Mesodermal cell (in vitro differentiated cells): ENCODE results near the gene SHKBP1.

Source experiments
- H3K27ac ChIP-seq: 2 replicates; pipeline ENCODE4 v1.7.0; 2013; ENCODE audit warnings: mild to moderate bottlenecking, low read depth, low read length, moderate library complexity; ENCODE audit not compliant: severe bottlenecking
- H3K36me3 ChIP-seq: 2 replicates; pipeline ENCODE4 v1.7.1; 2013; ENCODE audit warnings: mild to moderate bottlenecking, low read length, moderate library complexity; ENCODE audit not compliant: control insufficient read depth, insufficient read depth
- H3K4me1 ChIP-seq: one replicate; pipeline ENCODE4 v1.7.1; 2013; ENCODE audit warnings: mild to moderate bottlenecking, low read length; ENCODE audit not compliant: insufficient read depth, control insufficient read depth, poor library complexity, severe bottlenecking
- H3K4me3 ChIP-seq: 2 replicates; pipeline ENCODE4 v1.7.0; 2013; ENCODE audit warnings: low read length, control low read depth, mild to moderate bottlenecking; ENCODE audit not compliant: insufficient read depth, poor library complexity, severe bottlenecking; ENCODE audit errors: extremely low read depth
- H3K9me3 ChIP-seq: 2 replicates; pipeline ENCODE4 v1.7.1; 2013; ENCODE audit warnings: mild to moderate bottlenecking, low read length, moderate library complexity; ENCODE audit not compliant: control insufficient read depth
- WGBS, 2 experiments: methylation state at CpG; one replicate each; pipeline ENCODE4 v1.1.5; 2013; ENCODE audit warnings: missing lambda C conversion rate in 2 of 2; ENCODE audit not compliant: insufficient coverage in 2 of 2; 5-methylcytosine and 5-hydroxymethylcytosine counted together

SHKBP1 gene

GRCh38 chr19:40596608-40597328 is 20.1 kb downstream of the SHKBP1 start:
- Histone ChIP-seq H3K9me3 (no peaks in the 10 kb centered on the region), H3K36me3 (no peaks in the 10 kb centered on the region), H3K27ac (no peak overlapping the region), H3K4me3 (peak overlapping the region; percentile 48), H3K4me1 (peaks cover 19% of the 10 kb centered on the region)
- WGBS, 2 experiments = 14 to 22% methylated on average over 20 to 22 of the region's 53 CpGs

DNA sequence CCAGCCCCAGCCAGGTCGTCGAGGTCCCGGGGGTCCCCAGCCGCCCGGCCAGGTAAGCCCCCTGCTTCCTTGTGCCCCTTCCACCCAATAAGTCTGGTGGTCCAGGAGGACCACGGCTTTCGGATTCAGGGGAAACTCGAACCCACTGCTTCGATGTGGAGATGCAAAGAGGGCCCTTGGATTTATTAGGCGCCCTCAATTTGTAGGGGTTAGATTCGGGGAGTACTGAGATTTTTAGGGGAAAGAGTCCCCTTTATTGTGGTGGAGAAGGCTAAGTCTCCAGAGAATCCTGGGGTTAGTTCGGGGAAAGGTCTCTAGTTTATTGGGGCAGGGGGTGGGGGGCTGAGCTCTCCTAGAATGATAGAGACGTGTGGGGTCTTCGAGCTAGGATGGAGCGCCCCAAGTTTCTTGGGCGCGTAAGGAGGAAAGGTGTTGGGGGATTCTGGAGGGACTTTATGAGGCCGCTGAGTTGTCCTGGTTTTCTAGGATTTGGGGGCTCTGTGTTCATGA is 20.7 kb downstream of the SHKBP1 start:
- peak overlapping the region; percentile 48 for H3K4me3 ChIP-seq
- WGBS, 2 experiments = 10 to 23% methylated on average over 10 to 14 of the region's 18 CpGs
- no peak overlapping the region for H3K27ac ChIP-seq
- no peaks in the 10 kb centered on the region for H3K36me3 ChIP-seq
- peaks cover 21% of the 10 kb centered on the region for H3K4me1 ChIP-seq
- no peaks in the 10 kb centered on the region for H3K9me3 ChIP-seq

DNA sequence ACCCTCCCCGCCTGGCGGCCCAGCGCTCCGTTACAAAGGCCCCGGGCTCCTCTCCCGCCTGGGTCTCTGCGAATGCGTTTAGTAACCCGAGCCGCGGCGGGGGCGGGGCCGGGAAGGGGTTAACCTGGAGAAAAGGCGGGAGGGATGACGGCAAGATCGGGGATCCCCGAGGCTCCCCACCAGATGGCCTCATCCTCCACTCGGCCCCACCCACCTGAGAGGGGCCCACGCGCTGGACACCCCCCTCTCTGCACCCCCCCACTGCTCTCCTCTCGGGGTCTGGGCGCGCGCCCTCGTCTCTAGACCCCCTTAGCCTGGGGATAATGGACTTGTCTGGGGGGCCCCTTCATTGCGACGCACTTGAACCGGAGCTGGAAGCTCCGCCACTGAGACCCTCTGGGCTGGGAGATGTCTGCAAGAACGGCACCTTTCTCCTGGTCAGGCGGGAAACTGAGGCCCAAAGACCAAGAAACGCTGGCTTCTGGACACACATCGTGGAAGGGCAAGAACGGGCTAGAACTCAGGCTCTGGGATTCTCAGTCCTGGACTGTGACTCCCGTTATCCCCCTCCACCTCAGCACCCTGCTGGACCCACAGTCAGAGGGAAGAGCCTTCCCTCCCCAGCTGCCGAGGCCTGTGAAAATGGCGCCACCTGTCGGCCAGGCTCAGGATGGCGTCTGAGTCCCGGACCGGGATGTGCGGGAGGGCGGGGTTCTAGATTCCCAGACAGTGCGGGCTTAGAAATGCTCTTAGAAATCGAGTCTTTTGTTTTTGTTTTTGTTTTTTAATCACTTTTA is 21.6 kb downstream of the SHKBP1 start:
- Histone ChIP-seq H3K36me3 (no peaks in the 10 kb centered on the region), H3K4me1 (peaks cover 31% of the 10 kb centered on the region), H3K9me3 (no peaks in the 10 kb centered on the region), H3K4me3 (peak overlapping the region; percentile 48), H3K27ac (peak overlapping the region; percentile 94)
- WGBS, 2 experiments = 1% methylated on average over 11 to 18 of the region's 46 CpGs

DNA sequence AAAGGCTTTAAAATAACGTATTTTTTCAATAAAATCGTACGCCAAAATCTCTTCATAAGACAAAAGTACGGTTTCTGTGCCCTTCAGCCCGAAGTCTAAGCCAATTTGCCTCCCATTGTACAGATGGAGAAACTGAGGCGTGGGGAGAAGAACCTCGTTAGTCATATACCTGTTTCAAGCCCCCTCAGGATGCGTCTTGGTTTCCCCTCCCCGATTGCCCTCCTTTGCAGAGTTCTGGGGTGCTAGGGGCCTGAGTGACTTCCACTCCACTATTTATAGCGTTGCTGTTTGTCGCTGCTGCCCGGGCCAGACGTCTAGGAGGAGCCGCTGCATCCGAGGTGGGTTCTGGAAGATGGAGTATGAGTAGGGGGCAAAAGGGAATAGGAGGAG is 22.2 kb downstream of the SHKBP1 start:
- Histone ChIP-seq H3K36me3 (no peaks in the 10 kb centered on the region), H3K4me3 (peak overlapping the region; percentile 1), H3K4me1 (peaks cover 29% of the 10 kb centered on the region), H3K9me3 (no peaks in the 10 kb centered on the region), H3K27ac (no peak overlapping the region)
- 0 to 28% methylated on average over 1 to 7 of the region's 15 CpGs for WGBS, 2 experiments

DNA sequence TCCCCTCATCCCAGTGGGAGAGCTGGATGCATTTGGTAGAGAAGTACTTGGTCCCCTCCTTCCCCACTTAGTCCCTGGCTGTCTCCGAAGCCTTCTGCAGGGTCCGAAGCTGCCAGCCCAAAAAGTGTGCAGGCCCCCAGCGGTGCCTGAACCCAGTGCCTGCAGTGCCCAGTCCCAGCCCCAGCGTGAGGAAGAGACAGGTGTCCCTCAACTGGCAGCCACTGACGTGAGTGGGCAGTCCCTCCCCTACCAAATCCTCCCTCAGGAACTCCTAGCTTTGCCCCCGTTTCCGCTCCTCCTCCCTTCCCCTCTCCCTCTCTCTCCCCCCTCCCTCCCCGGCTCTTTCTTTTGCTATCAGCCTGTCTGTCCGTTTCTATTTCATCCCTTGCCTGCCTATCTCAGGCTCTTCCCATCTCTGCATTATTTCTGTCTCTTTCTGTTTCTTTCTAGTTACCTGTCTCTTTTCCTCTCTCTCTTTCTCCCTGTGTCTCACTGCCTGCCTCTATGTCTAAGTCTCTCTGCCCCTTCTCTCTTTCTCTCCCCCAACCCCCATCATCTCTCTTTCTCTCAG is 22.7 kb downstream of the SHKBP1 start:
- H3K4me1 ChIP-seq = peaks cover 27% of the 10 kb centered on the region
- no peak overlapping the region for H3K27ac ChIP-seq
- peak overlapping the region; percentile 16 for H3K4me3 ChIP-seq
- 12 to 22% methylated on average over 8 to 9 of the region's 9 CpGs for WGBS, 2 experiments
- H3K36me3 ChIP-seq = no peaks in the 10 kb centered on the region
- no peaks in the 10 kb centered on the region for H3K9me3 ChIP-seq

- peak overlapping the region; percentile 16 for H3K4me3 ChIP-seq
- no peak overlapping the region for H3K27ac ChIP-seq
- no peaks in the 10 kb centered on the region for H3K9me3 ChIP-seq
- 16 to 22% methylated on average over 33 to 40 of the region's 43 CpGs for WGBS, 2 experiments
- no peaks in the 10 kb centered on the region for H3K36me3 ChIP-seq
- H3K4me1 ChIP-seq = peaks cover 25% of the 10 kb centered on the region
Measured at GRCh38 chr19:40599902-40600569, 23.4 kb downstream of the SHKBP1 start.

- no peak overlapping the region for H3K27ac ChIP-seq
- peaks cover 27% of the 10 kb centered on the region for H3K4me1 ChIP-seq
- H3K4me3 ChIP-seq = peak overlapping the region; percentile 27
- no peaks in the 10 kb centered on the region for H3K36me3 ChIP-seq
- WGBS, 2 experiments = 40 to 46% methylated on average over 6 to 9 of the region's 13 CpGs
- no peaks in the 10 kb centered on the region for H3K9me3 ChIP-seq
Measured at GRCh38 chr19:40600570-40601133, 24.0 kb downstream of the SHKBP1 start.

- Histone ChIP-seq H3K9me3 (no peaks in the 10 kb centered on the region), H3K4me3 (peak within 1 kb of the TSS; percentile 27), H3K4me1 (peaks cover 27% of the 10 kb centered on the region), H3K27ac (no peak within 1 kb of the TSS), H3K36me3 (no peaks in the 10 kb centered on the region)
- 7 to 10% methylated on average over 23 to 26 of the region's 82 CpGs for WGBS, 2 experiments
Measured at GRCh38 chr19:40601134-40601974, 24.7 kb downstream of the SHKBP1 start, which contains the start of gene LTBP4. TSS of gene LTBP4 (plus strand) at chr19:40601369. CDS start at chr19:40601388, 19 bp downstream.

DNA sequence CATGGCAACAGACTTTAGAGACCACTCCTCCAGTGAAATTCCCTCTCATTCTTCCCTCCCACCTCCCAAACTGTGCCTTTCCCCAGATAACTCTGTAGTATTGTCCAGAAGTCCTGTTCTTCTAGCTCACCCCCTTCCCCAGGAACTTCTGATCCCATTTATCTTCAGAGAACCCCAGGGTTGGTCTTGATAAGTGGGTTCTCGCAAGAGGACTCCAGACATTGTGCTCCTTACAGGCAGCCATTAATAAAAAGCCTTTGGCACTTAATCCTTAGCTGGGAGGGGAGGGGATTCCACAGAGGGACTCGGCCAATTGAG is 26.4 kb downstream of the SHKBP1 start:
- WGBS, 2 experiments = 0% methylated on average over 1 of the region's 2 CpGs; no CpG with 5 or more reads in 1 of the 2 experiments
- Histone ChIP-seq H3K27ac (peak overlapping the region; percentile 87), H3K9me3 (no peaks in the 10 kb centered on the region), H3K4me3 (peak overlapping the region; percentile 45), H3K4me1 (peaks cover 27% of the 10 kb centered on the region), H3K36me3 (no peaks in the 10 kb centered on the region)
